Naive thymus-derived CD4-positive, alpha-beta T cell (primary cell): Measurements from ENCODE around the gene NPY4R. TPM values are rescaled to one million over a fixed set of nuclear protein-coding genes. Genes with fewer than 3 reads are reported as not detected.
"Not testable (repeated sequence)": the region's sequence is repeated elsewhere in the genome, so short reads cannot be mapped to it uniquely, and the experiment has no call there.

Experiments used
- ATAC-seq: fragments of 150-1000 bp; cut with Tn5 transposase; 2 replicates; pipeline ENCODE4 v1.10.0; 2021; ENCODE audit warnings: mild to moderate bottlenecking, moderate library complexity
- CTCF ChIA-PET: fragments of 350-600 bp; sonication (Branson Sonifier 250); formaldehyde crosslinking; loops from one replicate; lab custom pipeline; 2021; ENCODE audit warnings: antibody characterized with exemption; lab: Charles Lee
- POLR2A ChIA-PET: fragments of 350-600 bp; sonication (Branson Sonifier 250); formaldehyde crosslinking; loops from one replicate; lab custom pipeline; 2021; ENCODE audit warnings: antibody characterized with exemption, inconsistent platforms; lab: Charles Lee
- DNase-seq, 9 donors: peaks; one replicate each; pipeline versions ENCODE4 v3.0.0 to v3.0.0-alpha.2; 2020 to 2022; ENCODE audit warnings: mixed read lengths in 1 of 9
- H3K27ac ChIP-seq: one replicate; pipeline ENCODE4 v1.7.0; 2013; ENCODE audit warnings: mild to moderate bottlenecking, low read depth, low read length, moderate library complexity
- H3K27me3 ChIP-seq, 2 donors: one replicate each; pipeline ENCODE4 v1.7.0; 2013; ENCODE audit warnings: low read length in 2 of 2, mild to moderate bottlenecking in 2 of 2, moderate library complexity in 2 of 2; ENCODE audit not compliant: control insufficient read depth in 2 of 2, insufficient read depth in 2 of 2
- H3K36me3 ChIP-seq, 3 experiments: 1 replicate in 2 of 3; 2 replicates in 1 of 3; pipeline ENCODE4 v1.7.0; 2013; ENCODE audit warnings: low read length in 3 of 3, mild to moderate bottlenecking in 3 of 3, moderate library complexity in 1 of 3; ENCODE audit not compliant: insufficient read depth in 3 of 3, control insufficient read depth in 2 of 3
- H3K4me1 ChIP-seq, 2 donors: one replicate each; pipeline ENCODE4 v1.7.0; 2013; ENCODE audit warnings: low read length in 2 of 2, mild to moderate bottlenecking in 2 of 2, moderate library complexity in 1 of 2; ENCODE audit not compliant: control insufficient read depth in 2 of 2, insufficient read depth in 2 of 2
- H3K4me3 ChIP-seq: 2 replicates; pipeline ENCODE4 v1.7.0; 2013; ENCODE audit warnings: mild to moderate bottlenecking, low read length
- H3K9me3 ChIP-seq, 3 experiments: 1 replicate in 2 of 3; 2 replicates in 1 of 3; pipeline ENCODE4 v1.7.0; 2013; ENCODE audit warnings: low read length in 3 of 3; ENCODE audit not compliant: control insufficient read depth in 2 of 3
- H3K27ac Mint-ChIP-seq, 9 donors: one replicate each; pipeline ENCODE4 v1.8.0; 2020 to 2022; ENCODE audit warnings: mixed read lengths in 9 of 9, mild to moderate bottlenecking in 8 of 9, moderate library complexity in 5 of 9, inconsistent platforms in 2 of 9
- H3K27me3 Mint-ChIP-seq, 5 donors: one replicate each; pipeline ENCODE4 v1.8.0; 2021 to 2022; ENCODE audit warnings: mixed read lengths in 5 of 5, mild to moderate bottlenecking in 1 of 5
- H3K36me3 Mint-ChIP-seq, 5 donors: one replicate each; pipeline ENCODE4 v1.8.0; 2020 to 2022; ENCODE audit warnings: mixed read lengths in 5 of 5, mild to moderate bottlenecking in 3 of 5, inconsistent platforms in 1 of 5
- H3K4me1 Mint-ChIP-seq, 7 donors: one replicate each; pipeline ENCODE4 v1.8.0; 2020 to 2022; ENCODE audit warnings: mixed read lengths in 7 of 7, mild to moderate bottlenecking in 3 of 7, inconsistent platforms in 1 of 7
- H3K4me3 Mint-ChIP-seq, 10 donors: one replicate each; pipeline ENCODE4 v1.8.0; 2020 to 2022; ENCODE audit warnings: mild to moderate bottlenecking in 10 of 10, mixed read lengths in 10 of 10, moderate library complexity in 6 of 10, inconsistent platforms in 2 of 10
- H3K9me3 Mint-ChIP-seq, 11 donors: one replicate each; pipeline ENCODE4 v1.8.0; 2020 to 2022; ENCODE audit warnings: mixed read lengths in 11 of 11, mild to moderate bottlenecking in 4 of 11, inconsistent platforms in 1 of 11, moderate library complexity in 1 of 11
- intact Hi-C, 2 donors: fragments of 100-400 bp; cut with micrococcal nuclease; formaldehyde crosslinking; loops; one replicate each; pipeline ENCODE4 v1.15.1; 2023
- polyA plus RNA-seq, 2 donors: library from polyadenylated mRNA; unstranded; fragments of 300-500 nt; fragmentation: Illumina TruSeq; gene quantifications; one replicate each; pipeline ENCODE4 v1.2.3, GENCODE V29; 2021
- total RNA-seq, 6 experiments: library from RNA in 5 of 6; stranded (reverse) in 5 of 6; gene quantifications; 1 replicate in 5 of 6; 2 replicates in 1 of 6; pipeline ENCODE4 v1.2.3 and lab custom pipeline; 2021 to 2026

Gene NPY4R, protein sequence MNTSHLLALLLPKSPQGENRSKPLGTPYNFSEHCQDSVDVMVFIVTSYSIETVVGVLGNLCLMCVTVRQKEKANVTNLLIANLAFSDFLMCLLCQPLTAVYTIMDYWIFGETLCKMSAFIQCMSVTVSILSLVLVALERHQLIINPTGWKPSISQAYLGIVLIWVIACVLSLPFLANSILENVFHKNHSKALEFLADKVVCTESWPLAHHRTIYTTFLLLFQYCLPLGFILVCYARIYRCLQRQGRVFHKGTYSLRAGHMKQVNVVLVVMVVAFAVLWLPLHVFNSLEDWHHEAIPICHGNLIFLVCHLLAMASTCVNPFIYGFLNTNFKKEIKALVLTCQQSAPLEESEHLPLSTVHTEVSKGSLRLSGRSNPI
- total RNA-seq (not detected), polyA plus RNA-seq (not detected), total RNA-seq (lab: John Stamatoyannopoulos, UW) (not detected)

DNA sequence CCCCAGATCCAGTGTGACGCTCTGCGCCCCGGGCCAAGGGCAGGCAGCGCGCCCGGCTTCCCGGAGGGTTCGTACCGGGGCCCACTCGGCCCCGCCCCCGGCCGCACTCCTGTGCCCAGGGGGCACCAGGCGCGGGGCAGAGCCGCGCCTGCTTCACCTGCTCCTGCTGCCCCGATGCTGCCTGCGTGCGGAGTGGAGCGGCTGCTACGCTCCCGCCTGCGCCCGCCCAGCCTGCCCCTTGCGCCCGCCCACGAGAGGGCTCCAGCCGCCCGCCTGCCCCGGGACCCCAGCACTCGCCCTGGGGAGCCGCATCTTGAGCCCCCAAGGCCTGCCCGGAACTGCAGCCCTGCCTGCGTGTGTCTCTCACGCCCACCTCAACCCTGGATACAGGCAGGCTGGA lies at the start of gene NPY4R:
Gene NPY4R, minus strand, starts transcription at position 194 of the 400 bp plus-strand sequence. CDS start 3,323 bp downstream, outside the sequence.
- intact Hi-C loops, H3K27ac Mint-ChIP-seq, DNase-seq, H3K27ac ChIP-seq, H3K9me3 ChIP-seq, H3K36me3 Mint-ChIP-seq, ATAC-seq, CTCF ChIA-PET, POLR2A ChIA-PET, H3K27me3 Mint-ChIP-seq, H3K27me3 ChIP-seq, H3K4me3 ChIP-seq, H3K4me3 Mint-ChIP-seq, H3K4me1 ChIP-seq, H3K9me3 Mint-ChIP-seq, H3K4me1 Mint-ChIP-seq, H3K36me3 ChIP-seq: not testable (repeated sequence)

DNA sequence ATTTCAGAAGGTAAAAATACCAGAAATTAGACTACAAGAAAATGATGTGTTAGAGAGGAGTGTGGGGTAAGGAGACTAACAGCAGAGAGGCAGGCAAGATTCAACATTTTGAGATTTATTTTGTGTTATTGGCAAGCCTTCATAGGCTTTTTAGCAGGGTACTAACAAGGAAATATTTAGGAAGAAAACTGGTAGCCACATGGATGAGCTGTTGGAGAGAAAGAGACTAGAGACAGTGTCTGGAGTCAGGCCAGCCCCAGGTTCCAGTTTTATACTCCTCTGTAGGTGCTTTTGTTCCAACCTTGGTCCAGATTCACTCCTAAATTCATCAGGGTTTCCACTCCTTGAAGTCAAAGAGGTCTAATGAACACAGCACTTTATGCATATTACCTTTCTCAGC lies 49.6 kb upstream of the NPY4R start:
- no peaks in the 10 kb centered on the region for H3K4me1 ChIP-seq
- peaks cover 0 to 4% (median 2%) of the 10 kb centered on the region in 5 donors for H3K27me3 Mint-ChIP-seq
- ATAC-seq (no peak), DNase-seq (no peak)
- H3K36me3 Mint-ChIP-seq = no peaks in the 10 kb centered on the region
- ChIA-PET CTCF (no interaction called here), POLR2A (no interaction called here)
- no peak overlapping the region for H3K27ac Mint-ChIP-seq
- H3K36me3 ChIP-seq = no peaks in the 10 kb centered on the region
- no peaks in the 10 kb centered on the region for H3K4me1 Mint-ChIP-seq
- H3K27ac ChIP-seq = no peak overlapping the region
- no peaks in the 10 kb centered on the region for H3K9me3 Mint-ChIP-seq
- H3K4me3 Mint-ChIP-seq = no peak overlapping the region
- no peak overlapping the region for H3K4me3 ChIP-seq
- intact Hi-C loops = no loop called here
- no peaks in the 10 kb centered on the region for H3K27me3 ChIP-seq
- no peaks in the 10 kb centered on the region for H3K9me3 ChIP-seq

DNA sequence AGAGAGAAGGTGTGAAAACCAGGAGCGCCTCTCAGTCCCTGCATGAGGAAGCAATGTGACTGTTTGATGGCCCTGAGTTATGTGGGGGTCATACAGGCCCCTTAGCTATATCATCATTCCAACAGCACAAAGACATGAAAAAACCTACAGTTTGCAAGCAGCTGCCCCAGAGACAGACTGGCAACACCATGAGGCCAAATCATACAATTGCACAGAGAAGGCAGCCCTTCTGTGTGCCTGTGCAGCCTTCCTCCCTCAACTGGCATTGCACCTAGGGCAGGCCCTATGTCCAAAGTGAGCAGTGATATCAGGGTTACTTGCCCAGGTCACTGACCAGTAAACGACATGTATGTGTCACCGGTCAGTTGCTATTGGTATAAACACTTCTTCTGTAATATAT lies 49.1 kb upstream of the NPY4R start:
- H3K36me3 Mint-ChIP-seq = no peaks in the 10 kb centered on the region
- Histone ChIP-seq H3K4me3 (no peak overlapping the region), H3K36me3 (no peaks in the 10 kb centered on the region), H3K4me1 (no peaks in the 10 kb centered on the region), H3K27ac (no peak overlapping the region), H3K27me3 (no peaks in the 10 kb centered on the region), H3K9me3 (no peaks in the 10 kb centered on the region)
- intact Hi-C loops = no loop called here
- ATAC-seq (no peak), DNase-seq (no peak)
- H3K4me3 Mint-ChIP-seq = no peak overlapping the region
- ChIA-PET CTCF (no interaction called here), POLR2A (no interaction called here)
- peaks cover 0 to 4% (median 2%) of the 10 kb centered on the region in 5 donors for H3K27me3 Mint-ChIP-seq
- H3K4me1 Mint-ChIP-seq = no peaks in the 10 kb centered on the region
- no peaks in the 10 kb centered on the region for H3K9me3 Mint-ChIP-seq
- H3K27ac Mint-ChIP-seq = no peak overlapping the region

DNA sequence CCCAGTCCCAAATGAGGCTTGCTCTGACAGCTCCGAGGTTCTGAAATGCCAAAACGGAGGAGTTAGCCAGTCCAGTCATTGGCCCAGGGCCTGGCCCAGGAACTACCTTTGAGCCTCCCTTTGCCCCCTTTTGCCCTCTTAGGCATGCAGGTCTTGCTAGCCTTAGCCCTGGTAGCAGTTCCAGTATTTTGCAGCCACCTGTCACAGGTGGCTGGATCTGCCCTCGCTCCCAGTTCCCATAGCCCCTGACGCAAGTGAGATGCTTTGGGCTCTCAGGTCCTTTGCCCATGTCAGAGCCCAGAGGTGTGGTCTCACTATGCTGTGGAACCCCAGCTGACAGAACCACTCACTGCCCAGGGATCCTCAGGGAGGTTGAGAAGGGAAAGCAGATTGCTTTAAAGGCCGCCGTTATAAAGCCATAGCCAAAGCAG lies 48.7 kb upstream of the NPY4R start:
- Mint-ChIP-seq H3K36me3 (no peaks in the 10 kb centered on the region), H3K4me3 (no peak overlapping the region), H3K9me3 (no peaks in the 10 kb centered on the region), H3K4me1 (no peaks in the 10 kb centered on the region), H3K27me3 (peaks cover 0 to 4% (median 2%) of the 10 kb centered on the region in 5 donors), H3K27ac (no peak overlapping the region)
- ATAC-seq (no peak), DNase-seq (peak in 2 of 9 donors; percentile 7 to 16)
- H3K4me3 ChIP-seq = no peak overlapping the region
- H3K36me3 ChIP-seq = no peaks in the 10 kb centered on the region
- ChIA-PET POLR2A (no interaction called here), CTCF (no interaction called here)
- no peaks in the 10 kb centered on the region for H3K9me3 ChIP-seq
- H3K27me3 ChIP-seq = no peaks in the 10 kb centered on the region
- intact Hi-C loops = no loop called here
- H3K4me1 ChIP-seq = no peaks in the 10 kb centered on the region
- no peak overlapping the region for H3K27ac ChIP-seq

DNA sequence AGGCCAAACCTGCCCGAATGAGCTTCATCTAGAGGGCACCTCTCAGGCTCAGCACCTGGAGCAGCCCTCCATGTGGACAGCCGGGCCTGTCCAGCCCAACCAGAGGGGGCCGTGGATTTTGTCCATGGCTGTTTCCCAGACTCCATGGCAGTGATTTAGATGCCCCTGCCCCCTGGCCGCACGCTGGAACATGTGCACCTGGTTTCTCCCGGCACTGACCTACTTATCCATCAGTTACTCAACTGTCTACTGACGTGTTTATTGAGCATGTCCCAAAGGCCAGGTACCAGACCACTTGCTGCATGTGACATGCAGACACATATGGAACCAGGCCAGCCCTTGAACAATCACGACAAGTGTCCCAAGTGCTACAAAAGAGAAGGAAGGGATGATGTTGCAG lies 47.6 kb upstream of the NPY4R start:
- H3K27me3 Mint-ChIP-seq, DNase-seq, H3K27ac Mint-ChIP-seq, H3K4me1 ChIP-seq, H3K4me3 Mint-ChIP-seq, H3K27me3 ChIP-seq, intact Hi-C loops, ATAC-seq, H3K9me3 Mint-ChIP-seq, H3K36me3 ChIP-seq, H3K4me3 ChIP-seq, H3K9me3 ChIP-seq, POLR2A ChIA-PET, H3K4me1 Mint-ChIP-seq, CTCF ChIA-PET, H3K27ac ChIP-seq, H3K36me3 Mint-ChIP-seq: not testable (repeated sequence)

DNA sequence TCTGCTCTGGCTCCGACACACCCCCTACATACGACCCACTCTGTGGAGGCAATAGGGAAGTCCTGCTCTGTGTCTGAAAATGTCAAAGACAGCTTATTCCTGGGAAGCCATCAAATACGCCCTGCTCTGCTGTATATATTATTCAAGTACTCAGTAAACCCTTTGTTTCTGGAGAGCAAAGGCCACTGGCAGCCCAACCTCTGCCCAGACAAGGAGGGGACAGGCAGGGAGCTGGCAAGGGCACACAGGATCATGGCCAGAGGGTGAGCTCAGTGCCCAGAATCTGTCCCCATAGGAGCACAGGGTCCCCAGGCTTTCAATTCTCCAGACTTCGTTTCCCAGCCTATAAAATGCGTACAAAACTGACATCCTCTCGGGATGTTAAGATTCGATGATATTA lies 47.0 kb upstream of the NPY4R start:
- H3K27ac ChIP-seq, H3K4me1 ChIP-seq, H3K9me3 Mint-ChIP-seq, H3K27me3 ChIP-seq, H3K27me3 Mint-ChIP-seq, POLR2A ChIA-PET, H3K36me3 ChIP-seq, H3K4me1 Mint-ChIP-seq, H3K4me3 Mint-ChIP-seq, CTCF ChIA-PET, H3K36me3 Mint-ChIP-seq, DNase-seq, H3K9me3 ChIP-seq, intact Hi-C loops, ATAC-seq, H3K4me3 ChIP-seq, H3K27ac Mint-ChIP-seq: not testable (repeated sequence)

DNA sequence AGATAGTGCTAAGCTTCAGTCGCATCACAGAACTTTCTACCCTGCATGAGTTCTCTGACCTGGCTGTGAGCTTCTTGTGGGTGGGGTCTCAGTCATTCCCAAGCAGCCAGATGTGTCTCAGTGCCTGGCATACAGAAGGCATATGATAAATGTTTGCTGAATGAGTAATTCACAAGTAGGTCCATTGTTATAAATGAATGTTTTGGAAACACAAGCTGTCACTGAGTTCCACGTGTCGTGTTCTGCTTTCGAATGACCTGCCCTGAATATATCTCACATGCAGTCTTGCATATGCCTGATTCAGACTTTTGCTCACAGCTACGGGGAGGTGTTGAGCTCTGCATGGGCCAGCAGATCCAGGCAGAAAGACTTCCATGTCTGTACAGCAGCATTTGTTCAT lies 46.2 kb upstream of the NPY4R start:
- H3K36me3 Mint-ChIP-seq, intact Hi-C loops, DNase-seq, H3K36me3 ChIP-seq, H3K9me3 ChIP-seq, CTCF ChIA-PET, H3K27ac ChIP-seq, POLR2A ChIA-PET, H3K4me3 ChIP-seq, H3K4me1 Mint-ChIP-seq, H3K27me3 Mint-ChIP-seq, H3K27ac Mint-ChIP-seq, ATAC-seq, H3K4me1 ChIP-seq, H3K27me3 ChIP-seq, H3K9me3 Mint-ChIP-seq, H3K4me3 Mint-ChIP-seq: not testable (repeated sequence)
